GM12878 (cell line): ENCODE data around the gene GSAP.

Experiments
- CREB1 ChIP-seq: IDR thresholded peaks from 2 replicates; pipeline ENCODE4 v1.6.1; 2012; ENCODE audit warnings: low read depth, mild to moderate bottlenecking, inconsistent platforms
- CTCF ChIP-seq, 3 experiments: IDR thresholded peaks in 2 of 3; conservative IDR thresholded peaks in 1 of 3; 2 replicates each; pipeline ENCODE4 v1.5.1; 2011; ENCODE audit warnings: low read depth in 3 of 3, low read length in 3 of 3, mild to moderate bottlenecking in 3 of 3, control low read depth in 2 of 3, moderate library complexity in 2 of 3, inconsistent platforms in 1 of 3, mixed read lengths in 1 of 3; ENCODE audit not compliant: control insufficient read depth in 2 of 3, insufficient read depth in 1 of 3; ENCODE audit errors: extremely low read depth in 1 of 3
- ESRRA ChIP-seq: IDR thresholded peaks from 2 replicates; pipeline ENCODE4 v1.6.1; 2012; ENCODE audit warnings: mild to moderate bottlenecking, low read length, improper control_type of control experiment
- MAX ChIP-seq: IDR thresholded peaks from 2 replicates; pipeline ENCODE4 v1.6.1; 2012; ENCODE audit warnings: low read depth, low read length, improper control_type of control experiment
- NFXL1 ChIP-seq: fragments of 450-650 bp; IDR thresholded peaks from 2 replicates; pipeline ENCODE4 v1.6.1; 2017; ENCODE audit warnings: antibody characterized with exemption, mild to moderate bottlenecking, borderline replicate concordance
- POLR2A ChIP-seq: IDR thresholded peaks from 2 replicates; pipeline ENCODE4 v1.6.1; 2011; ENCODE audit warnings: low read depth, mild to moderate bottlenecking, low read length
- POLR2AphosphoS2 ChIP-seq: IDR thresholded peaks from 2 replicates; pipeline ENCODE4 v1.6.1; 2011; ENCODE audit warnings: low read depth, mild to moderate bottlenecking, low read length, improper control_type of control experiment, moderate library complexity
- POLR2AphosphoS5 ChIP-seq: IDR thresholded peaks from 2 replicates; pipeline ENCODE4 v1.6.1; 2011; ENCODE audit warnings: mild to moderate bottlenecking, low read length, inconsistent platforms
- REST ChIP-seq: IDR thresholded peaks from 2 replicates; pipeline ENCODE4 v1.6.1; 2012; ENCODE audit warnings: mild to moderate bottlenecking, low read depth, low read length
- RFX5 ChIP-seq: IDR thresholded peaks from 2 replicates; pipeline ENCODE4 v1.6.1; 2011; ENCODE audit warnings: low read depth, low read length, improper control_type of control experiment
- TCF7 ChIP-seq: IDR thresholded peaks from 2 replicates; pipeline ENCODE4 v1.6.1; 2014; ENCODE audit warnings: antibody characterized with exemption, borderline replicate concordance
- USF1 ChIP-seq: IDR thresholded peaks from 2 replicates; pipeline ENCODE4 v1.6.1; 2011; ENCODE audit warnings: borderline replicate concordance, low read depth, mild to moderate bottlenecking, moderate library complexity, mixed read lengths, low read length; ENCODE audit not compliant: insufficient read depth; ENCODE audit errors: extremely low read length
- ZNF24 ChIP-seq: fragments of 450-650 bp; IDR thresholded peaks from 2 replicates; pipeline ENCODE4 v1.6.1; 2017; ENCODE audit warnings: antibody characterized with exemption, mild to moderate bottlenecking

- TF ChIP-seq ESRRA = no peak
- TF ChIP-seq REST = no peak
- no peak for TF ChIP-seq ZNF24
- TF ChIP-seq NFXL1 = no peak
- no peak for TF ChIP-seq CTCF (IDR thresholded peaks at IDR 0.05 in 2 of 3, conservative IDR thresholded peaks at IDR 0.05 in 1 of 3; ENCODE audit: control insufficient read depth in 2 of 3, extremely low read depth in 1 of 3, insufficient read depth in 1 of 3, low read depth in 3 of 3, low read length in 3 of 3)
- no peak for TF ChIP-seq TCF7
- no peak for TF ChIP-seq MAX
- no peak for TF ChIP-seq POLR2AphosphoS5
- no peak for TF ChIP-seq POLR2A
- TF ChIP-seq USF1 = no peak
- TF ChIP-seq CREB1 = no peak
- TF ChIP-seq RFX5 = no peak
- TF ChIP-seq POLR2AphosphoS2 = no peak
Measured at GRCh38 chr7:77370606-77371005, 45.5 kb downstream of the GSAP start.
